Vagina (tissue), 2 donors: ENCODE data around the gene GSDME.

Experiments used
- CTCF ChIP-seq, 3 experiments: fragments of 450-650 bp in 2 of 3; fragments of 200-600 bp in 1 of 3; sonication (generic) in 1 of 3; IDR thresholded peaks; one replicate each; pipeline ENCODE4 v1.5.1; 2017 to 2019; ENCODE audit warnings: antibody characterized with exemption in 3 of 3, mild to moderate bottlenecking in 2 of 3, moderate library complexity in 2 of 3
- POLR2A ChIP-seq, 2 donors: fragments of 450-650 bp; IDR thresholded peaks; one replicate each; pipeline ENCODE4 v1.6.1; 2017; ENCODE audit warnings: antibody characterized with exemption in 2 of 2, mild to moderate bottlenecking in 2 of 2, moderate library complexity in 2 of 2
- POLR2AphosphoS5 ChIP-seq, 2 donors: sonication (generic); formaldehyde crosslinking; IDR thresholded peaks; one replicate each; pipeline ENCODE4 v1.9.0; 2017; ENCODE audit warnings: antibody characterized with exemption in 2 of 2, mild to moderate bottlenecking in 2 of 2, low read depth in 1 of 2; ENCODE audit not compliant: insufficient read depth in 1 of 2

- TF ChIP-seq POLR2A (IDR thresholded peaks at IDR 0.05) = no peak
- no peak for TF ChIP-seq CTCF (IDR thresholded peaks at IDR 0.05)
- TF ChIP-seq POLR2AphosphoS5 (IDR thresholded peaks at IDR 0.05; ENCODE audit: insufficient read depth in 1 of 2, low read depth in 1 of 2) = no peak
Observed at GRCh38 chr7:24700521-24701260, 56.6 kb downstream of the GSDME start.
